Measurements from ENCODE around the gene CLEC4G. TPM values are rescaled to one million over a fixed set of nuclear protein-coding genes. Genes with fewer than 3 reads are reported as not detected.

Gene CLEC4G
- total and polyA plus RNA-seq, 2 of the 8 experiments (the other 6 are each of a cell fraction or from before 2014, with no cell fraction given), result 0.35 to 2.9 TPM

DNA sequence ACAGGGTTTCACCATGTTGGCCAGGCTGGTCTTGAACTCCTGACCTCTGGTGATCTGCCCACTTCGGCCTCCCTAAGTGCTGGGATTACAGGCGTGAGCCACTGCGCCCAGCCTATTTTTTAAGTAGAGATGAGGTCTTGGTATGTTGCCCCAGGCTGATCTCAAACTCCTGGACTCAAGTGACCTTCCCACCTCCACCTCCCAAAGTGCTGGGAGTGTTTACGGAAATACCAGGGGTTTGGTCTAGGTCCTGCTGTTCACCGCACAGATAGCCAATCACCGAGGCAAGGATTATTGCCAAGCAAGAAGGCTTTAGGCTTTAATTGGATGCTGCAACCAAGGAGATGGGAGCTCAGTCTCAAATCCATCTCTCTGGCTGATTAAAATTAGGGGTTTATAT, 11.6 kb downstream of the CLEC4G start (continued):
- TF ChIP-seq, protein P1, sequence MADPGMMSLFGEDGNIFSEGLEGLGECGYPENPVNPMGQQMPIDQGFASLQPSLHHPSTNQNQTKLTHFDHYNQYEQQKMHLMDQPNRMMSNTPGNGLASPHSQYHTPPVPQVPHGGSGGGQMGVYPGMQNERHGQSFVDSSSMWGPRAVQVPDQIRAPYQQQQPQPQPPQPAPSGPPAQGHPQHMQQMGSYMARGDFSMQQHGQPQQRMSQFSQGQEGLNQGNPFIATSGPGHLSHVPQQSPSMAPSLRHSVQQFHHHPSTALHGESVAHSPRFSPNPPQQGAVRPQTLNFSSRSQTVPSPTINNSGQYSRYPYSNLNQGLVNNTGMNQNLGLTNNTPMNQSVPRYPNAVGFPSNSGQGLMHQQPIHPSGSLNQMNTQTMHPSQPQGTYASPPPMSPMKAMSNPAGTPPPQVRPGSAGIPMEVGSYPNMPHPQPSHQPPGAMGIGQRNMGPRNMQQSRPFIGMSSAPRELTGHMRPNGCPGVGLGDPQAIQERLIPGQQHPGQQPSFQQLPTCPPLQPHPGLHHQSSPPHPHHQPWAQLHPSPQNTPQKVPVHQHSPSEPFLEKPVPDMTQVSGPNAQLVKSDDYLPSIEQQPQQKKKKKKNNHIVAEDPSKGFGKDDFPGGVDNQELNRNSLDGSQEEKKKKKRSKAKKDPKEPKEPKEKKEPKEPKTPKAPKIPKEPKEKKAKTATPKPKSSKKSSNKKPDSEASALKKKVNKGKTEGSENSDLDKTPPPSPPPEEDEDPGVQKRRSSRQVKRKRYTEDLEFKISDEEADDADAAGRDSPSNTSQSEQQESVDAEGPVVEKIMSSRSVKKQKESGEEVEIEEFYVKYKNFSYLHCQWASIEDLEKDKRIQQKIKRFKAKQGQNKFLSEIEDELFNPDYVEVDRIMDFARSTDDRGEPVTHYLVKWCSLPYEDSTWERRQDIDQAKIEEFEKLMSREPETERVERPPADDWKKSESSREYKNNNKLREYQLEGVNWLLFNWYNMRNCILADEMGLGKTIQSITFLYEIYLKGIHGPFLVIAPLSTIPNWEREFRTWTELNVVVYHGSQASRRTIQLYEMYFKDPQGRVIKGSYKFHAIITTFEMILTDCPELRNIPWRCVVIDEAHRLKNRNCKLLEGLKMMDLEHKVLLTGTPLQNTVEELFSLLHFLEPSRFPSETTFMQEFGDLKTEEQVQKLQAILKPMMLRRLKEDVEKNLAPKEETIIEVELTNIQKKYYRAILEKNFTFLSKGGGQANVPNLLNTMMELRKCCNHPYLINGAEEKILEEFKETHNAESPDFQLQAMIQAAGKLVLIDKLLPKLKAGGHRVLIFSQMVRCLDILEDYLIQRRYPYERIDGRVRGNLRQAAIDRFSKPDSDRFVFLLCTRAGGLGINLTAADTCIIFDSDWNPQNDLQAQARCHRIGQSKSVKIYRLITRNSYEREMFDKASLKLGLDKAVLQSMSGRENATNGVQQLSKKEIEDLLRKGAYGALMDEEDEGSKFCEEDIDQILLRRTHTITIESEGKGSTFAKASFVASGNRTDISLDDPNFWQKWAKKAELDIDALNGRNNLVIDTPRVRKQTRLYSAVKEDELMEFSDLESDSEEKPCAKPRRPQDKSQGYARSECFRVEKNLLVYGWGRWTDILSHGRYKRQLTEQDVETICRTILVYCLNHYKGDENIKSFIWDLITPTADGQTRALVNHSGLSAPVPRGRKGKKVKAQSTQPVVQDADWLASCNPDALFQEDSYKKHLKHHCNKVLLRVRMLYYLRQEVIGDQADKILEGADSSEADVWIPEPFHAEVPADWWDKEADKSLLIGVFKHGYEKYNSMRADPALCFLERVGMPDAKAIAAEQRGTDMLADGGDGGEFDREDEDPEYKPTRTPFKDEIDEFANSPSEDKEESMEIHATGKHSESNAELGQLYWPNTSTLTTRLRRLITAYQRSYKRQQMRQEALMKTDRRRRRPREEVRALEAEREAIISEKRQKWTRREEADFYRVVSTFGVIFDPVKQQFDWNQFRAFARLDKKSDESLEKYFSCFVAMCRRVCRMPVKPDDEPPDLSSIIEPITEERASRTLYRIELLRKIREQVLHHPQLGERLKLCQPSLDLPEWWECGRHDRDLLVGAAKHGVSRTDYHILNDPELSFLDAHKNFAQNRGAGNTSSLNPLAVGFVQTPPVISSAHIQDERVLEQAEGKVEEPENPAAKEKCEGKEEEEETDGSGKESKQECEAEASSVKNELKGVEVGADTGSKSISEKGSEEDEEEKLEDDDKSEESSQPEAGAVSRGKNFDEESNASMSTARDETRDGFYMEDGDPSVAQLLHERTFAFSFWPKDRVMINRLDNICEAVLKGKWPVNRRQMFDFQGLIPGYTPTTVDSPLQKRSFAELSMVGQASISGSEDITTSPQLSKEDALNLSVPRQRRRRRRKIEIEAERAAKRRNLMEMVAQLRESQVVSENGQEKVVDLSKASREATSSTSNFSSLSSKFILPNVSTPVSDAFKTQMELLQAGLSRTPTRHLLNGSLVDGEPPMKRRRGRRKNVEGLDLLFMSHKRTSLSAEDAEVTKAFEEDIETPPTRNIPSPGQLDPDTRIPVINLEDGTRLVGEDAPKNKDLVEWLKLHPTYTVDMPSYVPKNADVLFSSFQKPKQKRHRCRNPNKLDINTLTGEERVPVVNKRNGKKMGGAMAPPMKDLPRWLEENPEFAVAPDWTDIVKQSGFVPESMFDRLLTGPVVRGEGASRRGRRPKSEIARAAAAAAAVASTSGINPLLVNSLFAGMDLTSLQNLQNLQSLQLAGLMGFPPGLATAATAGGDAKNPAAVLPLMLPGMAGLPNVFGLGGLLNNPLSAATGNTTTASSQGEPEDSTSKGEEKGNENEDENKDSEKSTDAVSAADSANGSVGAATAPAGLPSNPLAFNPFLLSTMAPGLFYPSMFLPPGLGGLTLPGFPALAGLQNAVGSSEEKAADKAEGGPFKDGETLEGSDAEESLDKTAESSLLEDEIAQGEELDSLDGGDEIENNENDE (IDR thresholded peaks at IDR 0.05; ENCODE audit: insufficient replicate concordance, low read length), result no peak
- no peak for TF ChIP-seq BRCA1 (IDR thresholded peaks at IDR 0.05; ENCODE audit: low read depth, low read length)
- TF ChIP-seq TCF12 (IDR thresholded peaks at IDR 0.05; ENCODE audit: low read depth, low read length), result no peak
- TF ChIP-seq CEBPB (IDR thresholded peaks at IDR 0.05; ENCODE audit: low read depth, low read length), result no peak
- no peak for TF ChIP-seq POLR2AphosphoS5 (IDR thresholded peaks at IDR 0.05; ENCODE audit: low read depth, low read length)
- TF ChIP-seq, protein P2, sequence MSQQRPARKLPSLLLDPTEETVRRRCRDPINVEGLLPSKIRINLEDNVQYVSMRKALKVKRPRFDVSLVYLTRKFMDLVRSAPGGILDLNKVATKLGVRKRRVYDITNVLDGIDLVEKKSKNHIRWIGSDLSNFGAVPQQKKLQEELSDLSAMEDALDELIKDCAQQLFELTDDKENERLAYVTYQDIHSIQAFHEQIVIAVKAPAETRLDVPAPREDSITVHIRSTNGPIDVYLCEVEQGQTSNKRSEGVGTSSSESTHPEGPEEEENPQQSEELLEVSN (IDR thresholded peaks at IDR 0.05), result no peak

Data from H1 (cell line).